ENCODE data around the gene IFI44. TPM values are rescaled to one million over a fixed set of nuclear protein-coding genes. Genes with fewer than 3 reads are reported as not detected.

The IFI44 gene
- polyA plus RNA-seq, 3 donors = 23.0 to 48.1 (median 35.5) TPM

DNA sequence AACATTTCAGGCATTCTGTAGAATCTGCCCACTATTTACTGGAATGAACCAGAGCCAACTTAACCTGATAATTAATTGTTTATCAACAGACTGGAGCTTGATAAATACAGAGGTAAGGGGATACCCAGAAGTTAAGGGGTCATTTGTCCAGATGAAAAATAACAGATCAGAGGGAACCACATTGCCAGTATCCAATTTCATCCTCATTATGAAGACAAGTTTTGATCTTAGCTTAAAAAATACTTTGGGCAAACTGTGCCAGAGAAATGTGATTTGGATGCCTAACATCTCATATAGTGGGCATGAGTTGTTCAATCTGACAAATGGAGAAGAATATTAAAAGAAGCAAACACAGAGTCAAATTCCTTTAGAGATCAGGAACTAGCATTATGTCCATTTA, 63.7 kb downstream of the IFI44 start:
- Histone ChIP-seq H4K20me1 (ENCODE audit: insufficient read depth, low read length) (no peaks in the 10 kb centered on the region), H3K9me3 (replicated peaks in 1 of 2; ENCODE audit: control insufficient read depth in 1 of 2, insufficient read depth in 1 of 2, low read length in 2 of 2) (no peaks in the 10 kb centered on the region), H3K27me3 (ENCODE audit: control insufficient read depth in 2 of 2, insufficient read depth in 2 of 2, low read length in 2 of 2) (no peaks in the 10 kb centered on the region), H3K9ac (ENCODE audit: insufficient read depth, low read length, poor library complexity, severe bottlenecking) (no peak overlapping the region), H3K79me2 (ENCODE audit: insufficient read depth, low read length) (no peaks in the 10 kb centered on the region), H3K27ac (ENCODE audit: low read depth in 1 of 2, low read length in 2 of 2) (no peak overlapping the region), H3K36me3 (replicated peaks in 1 of 2; ENCODE audit: control insufficient read depth in 1 of 2, insufficient read depth in 2 of 2, low read length in 2 of 2) (no peaks in the 10 kb centered on the region), H3K4me3 (replicated peaks in 1 of 3; ENCODE audit: low read depth in 2 of 3, low read length in 3 of 3) (no peak overlapping the region), H2AFZ (ENCODE audit: insufficient read depth, low read depth, low read length, poor library complexity, severe bottlenecking) (no peak overlapping the region), H3K4me2 (replicated peaks; ENCODE audit: extremely low read depth, low read length, poor library complexity, severe bottlenecking) (no peak overlapping the region), H3K4me1 (ENCODE audit: control insufficient read depth in 1 of 2, insufficient read depth in 2 of 2, low read length in 2 of 2) (no peaks in the 10 kb centered on the region)
- TF ChIP-seq, protein P1, sequence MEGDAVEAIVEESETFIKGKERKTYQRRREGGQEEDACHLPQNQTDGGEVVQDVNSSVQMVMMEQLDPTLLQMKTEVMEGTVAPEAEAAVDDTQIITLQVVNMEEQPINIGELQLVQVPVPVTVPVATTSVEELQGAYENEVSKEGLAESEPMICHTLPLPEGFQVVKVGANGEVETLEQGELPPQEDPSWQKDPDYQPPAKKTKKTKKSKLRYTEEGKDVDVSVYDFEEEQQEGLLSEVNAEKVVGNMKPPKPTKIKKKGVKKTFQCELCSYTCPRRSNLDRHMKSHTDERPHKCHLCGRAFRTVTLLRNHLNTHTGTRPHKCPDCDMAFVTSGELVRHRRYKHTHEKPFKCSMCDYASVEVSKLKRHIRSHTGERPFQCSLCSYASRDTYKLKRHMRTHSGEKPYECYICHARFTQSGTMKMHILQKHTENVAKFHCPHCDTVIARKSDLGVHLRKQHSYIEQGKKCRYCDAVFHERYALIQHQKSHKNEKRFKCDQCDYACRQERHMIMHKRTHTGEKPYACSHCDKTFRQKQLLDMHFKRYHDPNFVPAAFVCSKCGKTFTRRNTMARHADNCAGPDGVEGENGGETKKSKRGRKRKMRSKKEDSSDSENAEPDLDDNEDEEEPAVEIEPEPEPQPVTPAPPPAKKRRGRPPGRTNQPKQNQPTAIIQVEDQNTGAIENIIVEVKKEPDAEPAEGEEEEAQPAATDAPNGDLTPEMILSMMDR (IDR thresholded peaks at IDR 0.05) = no peak
- intact Hi-C loops (cut with micrococcal nuclease) = no loop called here
- Mint-ChIP-seq H3K9me3 (peaks cover 0 to 3% (median 0%) of the 10 kb centered on the region in 7 donors), H3K27ac (no peak overlapping the region), H3K4me3 (no peak overlapping the region), H3K36me3 (no peaks in the 10 kb centered on the region), H3K4me1 (no peaks in the 10 kb centered on the region), H3K27me3 (ENCODE audit: low read depth in 3 of 3) (peaks cover 0 to 2% (median 2%) of the 10 kb centered on the region in 3 donors)
- no peak for DNase-seq

Other genes starting within 250 kb of the IFI44 start
- under 1 TPM in 2 of 3 donors, not detected in 1; 0.43 to 0.88 TPM for gene PTGFR, start 158.9 kb upstream of the IFI44 start, polyA plus RNA-seq
- 10 to 100 TPM in 2 of 3 donors, 1 to 10 TPM in 1; 8.6 to 17.4 (median 11.0) TPM for gene IFI44L, start 29.4 kb upstream of the IFI44 start, polyA plus RNA-seq